GM08714 (cell line): ENCODE data around the gene SLC2A5.
"Not testable (repeated sequence)": the region's sequence is repeated elsewhere in the genome, so short reads cannot be mapped to it uniquely, and the experiment has no call there.

ENCODE experiments used
- H3K4me3 ChIP-seq: fragments of 200-500 bp; sonication (Bioruptor generic); 2 replicates; pipeline ENCODE4 v1.5.1; 2014; ENCODE audit warnings: mild to moderate bottlenecking, low read length, inconsistent platforms
- ZNF274 ChIP-seq: IDR thresholded peaks from 2 replicates; pipeline ENCODE4 v1.6.1; 2012; ENCODE audit warnings: mild to moderate bottlenecking, low read depth, low read length

The SLC2A5 gene

DNA sequence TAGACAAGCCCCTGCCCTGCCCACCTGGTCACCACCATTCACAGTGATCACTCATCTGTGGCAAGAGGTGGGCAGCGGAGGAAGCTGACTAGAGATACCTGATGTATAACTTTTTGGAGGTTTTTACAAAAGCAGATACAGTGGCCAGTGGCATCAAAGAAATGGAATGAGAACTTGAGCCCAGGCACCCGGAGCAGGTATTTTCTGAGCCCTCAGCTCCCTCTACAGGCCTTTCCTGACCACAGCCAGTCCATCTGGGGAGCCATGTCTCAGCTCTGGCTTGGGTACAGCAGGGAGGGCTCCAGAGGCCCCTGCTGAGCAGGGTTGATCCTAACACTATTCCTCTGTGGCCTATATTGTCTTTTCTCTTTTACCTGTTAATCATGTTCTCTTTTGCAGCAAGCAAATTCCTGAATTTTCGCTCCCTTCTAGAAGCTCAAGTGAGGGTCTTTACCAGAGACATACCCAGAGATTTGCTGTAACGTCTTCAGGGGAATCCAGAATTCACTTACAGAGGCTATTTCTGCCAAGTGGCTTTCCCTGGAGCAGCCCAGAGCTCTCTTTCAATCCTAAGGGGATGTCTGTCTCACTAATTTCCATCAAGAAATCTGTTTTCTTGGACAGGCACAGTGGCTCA is 32.2 kb upstream of the SLC2A5 start:
- TF ChIP-seq ZNF274, result no peak
- no peak overlapping the region for H3K4me3 ChIP-seq

DNA sequence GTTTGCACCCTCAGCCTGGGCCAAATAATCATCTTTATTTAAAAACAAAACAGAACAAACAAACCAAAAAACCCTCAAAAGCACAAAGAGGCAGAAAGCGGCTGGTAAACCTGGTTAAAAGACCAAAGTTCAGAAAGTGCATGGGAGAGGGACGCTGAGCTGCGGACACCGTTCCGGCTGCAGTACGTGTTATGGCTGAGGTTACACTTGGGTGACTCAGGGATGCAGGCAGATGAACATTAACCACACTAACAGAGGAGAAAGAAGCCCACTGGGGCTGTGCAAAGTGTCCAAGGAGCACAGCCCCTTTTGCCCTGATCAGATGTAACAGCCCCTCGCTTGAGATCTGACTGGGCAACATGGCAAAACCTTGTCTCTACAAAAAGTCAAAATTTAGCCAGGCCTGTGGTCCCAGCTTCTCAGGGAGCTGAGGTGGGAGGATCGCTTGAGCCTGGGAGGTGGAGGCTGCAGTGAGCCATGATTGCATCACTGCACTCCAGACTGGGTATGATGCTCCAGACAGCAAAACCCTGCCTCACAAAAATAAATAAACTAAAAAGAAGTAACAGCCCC is 31.1 kb upstream of the SLC2A5 start:
- no peak overlapping the region for H3K4me3 ChIP-seq
- no peak for TF ChIP-seq ZNF274

DNA sequence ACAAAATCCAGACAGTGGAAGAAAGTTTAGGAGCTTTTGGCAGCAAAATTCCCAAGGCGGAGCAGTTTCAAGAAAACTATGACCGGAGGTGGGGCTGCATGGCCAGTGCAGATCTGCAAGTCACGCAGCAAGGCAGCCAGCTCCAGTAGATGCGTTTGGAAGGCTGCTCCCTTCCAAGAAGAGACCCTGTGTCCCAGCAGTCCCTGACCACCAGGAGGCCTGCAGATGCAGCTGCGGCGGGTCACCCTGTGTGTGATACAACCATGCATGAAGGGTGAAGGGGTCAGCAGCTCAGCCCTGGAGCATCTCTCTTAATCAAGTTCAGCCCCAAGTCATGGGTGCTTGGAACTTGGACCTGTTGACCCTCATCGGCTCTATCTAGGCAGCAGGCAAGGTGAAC is 30.1 kb upstream of the SLC2A5 start:
- H3K4me3 ChIP-seq, result no peak overlapping the region
- no peak for TF ChIP-seq ZNF274

DNA sequence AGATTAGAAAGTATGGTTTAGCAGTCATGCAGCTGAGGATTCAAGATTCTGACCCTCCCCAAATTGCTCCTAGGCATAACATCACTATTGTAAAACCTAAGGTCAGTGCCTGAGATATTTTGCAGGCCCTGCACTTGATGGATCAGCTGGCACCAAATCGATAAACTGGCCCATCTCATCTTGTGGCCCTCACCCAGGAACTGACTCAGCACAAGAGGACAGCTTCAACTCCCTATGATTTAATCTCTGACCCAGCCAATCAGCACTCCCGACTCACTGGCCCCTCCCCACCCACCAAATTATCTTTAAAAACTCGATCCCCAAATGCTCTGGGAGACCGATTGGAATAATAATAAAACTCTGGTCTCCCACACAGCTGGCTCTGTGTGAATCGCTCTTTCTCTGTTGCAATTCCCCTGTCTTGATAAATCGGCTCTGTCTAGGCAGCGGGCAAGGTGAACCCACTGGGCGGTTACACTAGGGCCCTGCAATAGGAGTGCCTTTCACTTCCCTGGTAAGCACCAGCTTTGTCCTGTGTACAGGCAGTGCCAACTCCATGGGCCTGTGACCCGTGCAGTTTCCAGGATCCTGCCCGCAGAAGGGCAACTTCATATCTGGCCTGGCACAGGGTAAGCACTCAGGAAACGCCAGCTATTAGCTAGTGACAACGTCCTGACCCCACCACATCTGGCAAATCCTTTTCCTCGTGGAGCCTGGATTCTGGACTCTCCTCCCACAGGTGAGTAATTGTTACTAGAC is 28.7 kb upstream of the SLC2A5 start:
- TF ChIP-seq ZNF274, result no peak
- H3K4me3 ChIP-seq, result no peak overlapping the region

DNA sequence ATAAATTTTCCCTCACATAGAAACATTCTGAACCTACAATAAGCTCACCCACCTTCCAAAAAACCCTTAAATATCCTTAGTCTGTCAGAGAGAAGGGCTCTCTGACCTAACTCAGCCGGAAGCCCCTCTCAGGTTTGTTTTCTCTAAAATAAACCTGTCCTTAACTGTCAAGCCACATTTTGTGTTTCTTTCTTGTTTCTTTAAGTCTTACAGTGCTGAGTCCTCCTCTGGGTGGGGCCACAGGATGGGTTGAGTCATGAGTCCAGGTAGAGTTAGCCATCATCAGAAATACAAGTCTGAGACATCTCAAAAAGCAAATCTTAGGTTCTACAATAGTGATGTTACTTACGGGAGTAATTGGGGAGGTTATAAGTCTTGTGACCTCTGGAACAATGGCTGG is 26.4 kb upstream of the SLC2A5 start:
- no peak for TF ChIP-seq ZNF274
- H3K4me3 ChIP-seq, result no peak overlapping the region

DNA sequence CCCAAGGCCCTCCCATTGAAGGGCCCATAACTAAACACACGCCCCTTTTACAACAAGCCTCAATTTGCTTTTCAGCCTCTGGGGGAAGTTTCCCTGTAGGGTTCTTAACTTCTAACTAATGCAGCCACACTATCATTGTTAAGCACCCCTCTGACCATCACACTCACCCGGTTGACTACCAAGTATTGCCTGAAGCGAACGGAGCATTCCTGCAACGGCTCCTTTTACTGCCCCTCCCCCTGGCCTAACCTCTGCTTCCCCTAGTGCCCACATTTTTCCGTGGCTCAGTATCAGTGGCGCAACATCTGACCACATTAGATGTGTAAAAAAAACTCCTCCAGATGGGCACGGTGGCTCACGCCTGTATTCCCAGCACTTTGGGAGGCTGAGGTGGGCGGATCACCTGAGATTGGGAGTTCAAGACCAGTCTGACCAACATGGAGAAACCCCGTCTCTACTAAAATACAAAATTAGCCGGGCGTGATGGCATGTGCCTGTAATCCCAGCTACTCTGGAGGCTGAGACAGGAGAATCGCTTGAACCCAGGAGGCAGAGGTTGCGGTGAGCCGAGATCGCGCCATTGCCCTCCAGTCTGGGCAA is 24.7 kb upstream of the SLC2A5 start:
- not testable (repeated sequence) for H3K4me3 ChIP-seq

DNA sequence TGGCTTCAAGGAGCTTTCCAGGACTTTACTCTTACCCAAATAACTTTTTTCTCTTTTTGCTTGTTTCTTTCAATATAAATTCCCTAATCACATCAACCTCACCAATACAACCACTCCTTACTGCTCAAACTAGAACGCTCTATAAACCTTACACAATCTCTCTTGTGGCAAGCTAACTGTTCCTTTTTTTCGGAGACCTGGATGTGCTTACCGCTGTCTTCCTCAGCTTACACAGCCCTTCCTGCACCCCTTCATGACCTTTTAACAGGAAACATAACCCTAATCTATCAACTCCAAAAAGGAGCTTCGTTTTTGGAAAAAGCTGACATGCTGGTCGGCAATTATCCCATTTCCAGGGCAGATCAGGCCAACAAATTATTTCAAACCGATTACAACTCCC is 24.1 kb upstream of the SLC2A5 start:
- no peak overlapping the region for H3K4me3 ChIP-seq
- no peak for TF ChIP-seq ZNF274

DNA sequence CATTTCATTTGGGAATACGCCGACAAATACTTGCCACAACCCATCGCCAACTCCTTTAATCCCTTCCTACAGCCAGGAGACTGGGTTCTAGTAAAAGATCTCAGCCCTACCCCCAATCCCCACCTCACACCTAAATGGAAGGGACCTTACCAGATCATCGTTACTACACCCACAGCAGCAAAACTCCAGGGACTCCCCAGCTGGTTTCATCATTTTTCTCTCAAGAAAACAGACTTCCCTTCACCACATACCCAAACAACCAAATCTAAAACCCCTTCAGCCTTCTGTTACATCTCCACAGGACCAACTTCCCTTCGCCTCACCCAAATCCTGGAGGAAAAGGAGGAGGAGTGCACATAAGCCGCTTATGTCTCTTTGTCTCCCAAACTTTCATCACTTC is 23.7 kb upstream of the SLC2A5 start:
- H3K4me3 ChIP-seq, result no peak overlapping the region
- TF ChIP-seq ZNF274, result no peak

DNA sequence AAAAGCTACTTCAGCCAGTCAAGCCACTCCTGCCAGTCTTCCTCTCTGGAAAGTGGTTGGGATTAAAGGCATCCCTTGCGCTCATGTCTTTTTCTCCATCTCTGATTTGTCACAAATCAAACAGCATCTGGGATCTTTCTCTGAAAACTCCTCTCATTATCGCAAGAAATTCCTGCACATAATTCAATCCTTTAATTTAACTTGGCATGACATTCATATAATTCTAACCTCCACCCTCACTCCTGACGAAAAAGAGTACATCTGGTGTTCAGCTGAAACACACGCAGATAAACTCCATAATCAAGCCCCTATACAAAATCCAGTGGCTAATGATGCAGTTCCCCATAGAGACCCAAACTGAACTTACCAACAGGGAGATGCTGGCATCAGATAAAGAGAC is 19.4 kb upstream of the SLC2A5 start:
- no peak for TF ChIP-seq ZNF274
- H3K4me3 ChIP-seq, result no peak overlapping the region

DNA sequence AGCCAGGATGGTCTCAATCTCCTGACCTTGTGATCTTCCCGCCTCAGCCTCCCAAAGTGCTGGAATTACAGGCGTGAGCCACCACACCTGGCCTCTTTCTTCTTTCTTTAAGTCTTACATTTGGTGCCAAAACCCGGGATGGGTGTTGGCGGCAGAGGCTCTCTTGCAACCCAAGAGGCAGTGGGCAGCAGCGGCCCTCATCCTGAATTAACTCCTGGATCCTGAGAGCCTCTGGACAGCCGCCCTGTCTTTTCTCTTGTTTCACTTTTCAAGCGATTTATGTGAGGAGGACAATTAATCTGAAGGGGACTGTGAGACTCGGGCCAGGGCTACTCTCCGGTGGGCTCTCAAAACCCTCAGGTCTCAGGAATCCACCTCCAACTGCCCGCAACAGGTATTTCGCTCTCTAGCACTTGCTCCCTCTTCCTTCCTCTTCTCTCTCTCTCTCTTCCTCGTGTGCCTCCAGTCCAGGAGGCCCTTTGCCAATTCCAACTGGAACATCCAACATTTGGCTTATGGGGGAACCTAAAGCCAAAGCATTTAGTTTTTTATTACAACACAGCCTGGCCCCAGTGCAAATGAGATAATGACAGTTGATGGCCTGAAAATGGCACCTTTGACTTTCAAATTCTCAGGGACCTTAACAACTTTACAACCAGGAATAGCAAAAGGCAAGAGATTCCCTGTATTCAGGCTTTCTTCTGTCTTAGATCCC is 18.1 kb upstream of the SLC2A5 start:
- TF ChIP-seq ZNF274, result no peak
- H3K4me3 ChIP-seq, result no peak overlapping the region

DNA sequence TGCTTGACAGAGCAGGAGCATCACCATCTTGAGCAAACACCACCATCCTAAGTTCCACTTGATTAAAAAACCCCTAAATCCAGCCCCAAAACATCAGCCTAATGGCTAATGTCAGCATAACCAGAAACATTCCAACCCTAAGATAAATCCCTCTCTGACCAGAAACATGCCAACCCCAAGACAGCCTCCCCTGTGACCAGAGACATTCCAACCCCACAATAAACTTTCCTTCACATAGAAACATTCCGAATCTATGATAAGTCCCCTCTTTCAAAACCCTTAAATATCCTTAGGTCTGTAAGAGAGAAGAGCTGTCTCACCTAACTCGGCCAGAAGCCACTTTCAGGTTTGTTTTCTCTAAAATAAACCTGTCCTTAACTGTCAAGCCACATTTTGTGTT is 17.4 kb upstream of the SLC2A5 start:
- no peak for TF ChIP-seq ZNF274
- H3K4me3 ChIP-seq, result no peak overlapping the region

DNA sequence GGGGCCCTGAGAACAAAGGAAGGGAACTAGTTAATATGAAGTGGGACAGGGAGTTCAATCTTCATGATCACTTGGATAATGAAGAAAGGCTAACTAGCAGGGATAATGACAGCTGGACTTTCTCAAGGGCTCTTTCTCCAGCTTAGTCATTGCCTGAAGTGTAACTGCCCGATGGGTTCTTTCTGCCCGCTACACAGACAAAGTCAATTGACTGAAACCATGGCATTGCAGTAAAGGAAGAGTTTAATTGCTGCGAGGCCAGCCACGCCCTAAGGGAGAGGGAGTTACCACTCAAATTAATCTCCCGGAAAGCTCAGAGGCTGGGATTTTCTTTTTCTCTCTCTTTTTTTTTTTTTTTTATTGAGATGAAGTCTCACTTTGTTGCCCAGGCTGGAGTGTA is 16.6 kb upstream of the SLC2A5 start:
- no peak for TF ChIP-seq ZNF274
- H3K4me3 ChIP-seq, result no peak overlapping the region

DNA sequence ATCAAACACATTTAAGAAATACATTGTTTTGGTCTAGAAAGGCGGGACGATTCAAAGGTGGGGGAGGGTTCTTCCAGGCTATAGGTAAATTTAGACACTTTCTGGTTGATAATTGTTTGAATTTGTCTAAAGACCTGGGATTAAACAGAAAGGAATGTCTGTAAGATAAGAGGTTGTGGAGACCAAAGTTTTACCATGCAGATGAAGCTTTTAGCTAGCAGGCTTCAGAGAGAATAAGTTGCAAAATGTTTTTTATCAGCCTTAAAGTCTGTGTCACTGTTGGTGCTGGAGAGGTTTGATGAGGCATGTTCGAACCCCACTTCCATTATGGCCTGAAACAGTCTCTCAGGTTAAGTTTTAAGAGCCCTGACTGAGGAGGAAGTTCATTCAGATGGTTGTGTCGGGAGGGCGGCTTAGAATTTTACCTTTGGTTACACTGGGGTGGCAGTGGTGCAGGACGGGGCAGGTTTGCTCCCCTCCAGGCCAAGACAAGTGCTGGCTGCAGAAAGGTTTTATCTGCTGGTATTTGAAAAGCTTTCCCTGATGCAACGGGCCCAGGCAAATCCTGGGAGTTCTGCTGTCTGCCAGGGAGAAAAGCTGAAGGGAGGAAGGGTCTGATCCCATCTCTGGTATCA is 16.0 kb upstream of the SLC2A5 start:
- TF ChIP-seq ZNF274, result no peak

DNA sequence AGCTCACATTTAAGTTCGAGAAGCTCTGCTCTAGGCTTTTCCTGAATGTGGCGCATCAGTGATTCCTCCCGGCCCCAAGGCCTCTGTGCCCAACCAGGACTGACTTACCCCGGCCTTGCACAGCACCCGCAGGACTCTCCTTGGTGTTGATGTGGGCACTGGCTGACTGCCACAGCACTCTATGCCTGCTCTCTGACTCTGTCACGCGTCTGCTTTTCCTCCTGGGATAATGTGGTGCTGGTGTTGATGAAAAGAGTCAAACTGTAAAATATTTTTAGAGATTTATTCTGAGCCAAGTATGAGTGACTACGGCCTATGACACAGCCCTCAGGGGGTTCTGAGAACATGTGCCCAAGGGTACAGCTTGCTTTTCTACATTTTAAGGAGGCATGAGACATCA is 15.5 kb upstream of the SLC2A5 start:
- no peak for TF ChIP-seq ZNF274
- no peak overlapping the region for H3K4me3 ChIP-seq

More for the DNA sequence above, 16.0 kb upstream of the SLC2A5 start:
- no peak overlapping the region for H3K4me3 ChIP-seq

DNA sequence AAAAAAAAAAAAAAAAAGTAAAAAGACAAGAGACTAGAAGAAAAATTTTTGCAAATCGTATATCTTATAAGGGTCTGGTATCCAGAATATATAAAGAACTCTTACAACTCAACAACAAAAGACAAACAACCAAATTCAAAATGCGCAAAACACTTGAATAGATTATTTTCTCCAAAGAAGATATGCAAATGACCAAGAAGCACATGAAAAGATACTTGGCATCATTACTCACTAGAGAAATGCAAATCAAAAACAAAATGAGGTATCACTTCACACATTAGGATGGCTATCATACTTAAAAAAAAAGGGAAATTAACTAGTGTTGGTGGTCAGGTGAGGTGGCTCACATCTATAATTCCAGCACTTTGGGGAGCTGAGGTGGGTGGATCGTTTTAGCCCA is 12.0 kb upstream of the SLC2A5 start:
- TF ChIP-seq ZNF274, result no peak
- H3K4me3 ChIP-seq, result no peak overlapping the region
